LNCaP clone FGC (cell line): ENCODE measurements around the gene TFB1M.
A peak's percentile ranks its signal among the peaks of the same experiment; 100 is the strongest.

ENCODE experiments used
- DNase-seq: peaks from one replicate; pipeline ENCODE4 v3.0.0-alpha.2; 2011; ENCODE audit warnings: low read depth
- H3K4me3 ChIP-seq: 2 replicates; pipeline ENCODE4 v1.5.1; 2011; ENCODE audit warnings: mild to moderate bottlenecking, low read depth, low read length, control low read depth
- TF ChIP-seq, protein P1 (sequence below): IDR thresholded peaks from 2 replicates; pipeline ENCODE4 v1.5.1; 2012; ENCODE audit warnings: mild to moderate bottlenecking; ENCODE audit not compliant: control insufficient read depth, insufficient read depth; ENCODE audit errors: extremely low read depth

The TFB1M gene

DNA sequence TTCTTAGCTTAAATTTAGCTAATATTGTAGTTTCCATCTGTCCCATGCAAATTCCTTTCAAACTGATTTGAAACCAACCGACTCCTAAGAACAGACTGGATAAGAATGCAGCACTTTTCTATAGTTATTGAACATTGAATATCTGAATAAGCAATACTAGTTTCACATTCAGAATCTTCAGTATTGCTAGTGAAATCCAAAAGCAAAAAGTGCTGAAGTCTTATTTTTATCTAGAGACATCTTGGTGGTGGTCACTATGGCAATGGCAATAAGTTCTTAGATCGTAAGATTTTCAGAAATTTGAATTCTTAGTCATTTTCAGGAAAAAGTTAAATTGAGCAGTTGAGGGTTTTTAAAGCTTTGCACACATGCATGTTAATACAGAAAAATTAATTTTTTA lies 2.7 kb downstream of the TFB1M start:
- no peak for DNase-seq
- TF ChIP-seq, protein P1, sequence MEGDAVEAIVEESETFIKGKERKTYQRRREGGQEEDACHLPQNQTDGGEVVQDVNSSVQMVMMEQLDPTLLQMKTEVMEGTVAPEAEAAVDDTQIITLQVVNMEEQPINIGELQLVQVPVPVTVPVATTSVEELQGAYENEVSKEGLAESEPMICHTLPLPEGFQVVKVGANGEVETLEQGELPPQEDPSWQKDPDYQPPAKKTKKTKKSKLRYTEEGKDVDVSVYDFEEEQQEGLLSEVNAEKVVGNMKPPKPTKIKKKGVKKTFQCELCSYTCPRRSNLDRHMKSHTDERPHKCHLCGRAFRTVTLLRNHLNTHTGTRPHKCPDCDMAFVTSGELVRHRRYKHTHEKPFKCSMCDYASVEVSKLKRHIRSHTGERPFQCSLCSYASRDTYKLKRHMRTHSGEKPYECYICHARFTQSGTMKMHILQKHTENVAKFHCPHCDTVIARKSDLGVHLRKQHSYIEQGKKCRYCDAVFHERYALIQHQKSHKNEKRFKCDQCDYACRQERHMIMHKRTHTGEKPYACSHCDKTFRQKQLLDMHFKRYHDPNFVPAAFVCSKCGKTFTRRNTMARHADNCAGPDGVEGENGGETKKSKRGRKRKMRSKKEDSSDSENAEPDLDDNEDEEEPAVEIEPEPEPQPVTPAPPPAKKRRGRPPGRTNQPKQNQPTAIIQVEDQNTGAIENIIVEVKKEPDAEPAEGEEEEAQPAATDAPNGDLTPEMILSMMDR = no peak
- no peak overlapping the region for H3K4me3 ChIP-seq

DNA sequence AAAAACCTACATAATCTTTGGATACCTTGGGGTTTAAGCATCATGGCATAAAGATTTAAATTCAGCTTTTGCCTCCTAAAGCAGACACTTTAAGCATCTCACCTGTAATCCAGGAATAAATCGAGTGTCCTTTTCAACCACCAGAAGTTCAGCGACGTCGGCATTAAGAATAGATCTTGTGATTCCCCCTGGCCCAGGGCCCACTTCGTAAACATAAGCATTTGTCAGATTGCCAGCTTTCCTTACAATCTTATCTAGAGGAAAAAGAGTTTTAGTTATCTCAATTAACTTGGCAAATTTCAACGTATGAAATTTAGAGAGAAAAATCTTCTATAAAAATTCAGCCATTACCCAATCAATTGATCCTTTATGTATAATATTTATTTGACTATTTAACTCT lies 3.2 kb downstream of the TFB1M start:
- H3K4me3 ChIP-seq = no peak overlapping the region
- DNase-seq = peak; percentile 25
- TF ChIP-seq, protein P1 = no peak

DNA sequence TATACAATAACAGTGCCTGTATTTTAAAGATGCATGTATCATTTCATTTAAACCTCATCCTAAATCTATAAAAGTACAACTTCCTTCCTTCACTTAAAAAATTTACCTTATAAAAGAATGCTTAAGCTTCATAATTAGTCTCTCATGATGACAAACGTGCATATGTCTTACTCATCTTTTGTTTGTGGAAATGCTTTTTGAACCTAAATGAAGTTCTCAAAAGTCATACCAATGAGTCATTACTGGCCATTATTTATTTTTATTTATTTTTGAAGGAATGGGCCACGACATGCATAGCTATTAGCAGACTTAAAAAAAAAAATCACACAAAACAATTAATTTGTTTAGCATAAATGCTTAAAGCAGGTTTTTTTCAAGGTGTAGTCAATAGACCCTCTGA lies 3.7 kb downstream of the TFB1M start:
- TF ChIP-seq, protein P1 = no peak
- H3K4me3 ChIP-seq = no peak overlapping the region
- DNase-seq = no peak

DNA sequence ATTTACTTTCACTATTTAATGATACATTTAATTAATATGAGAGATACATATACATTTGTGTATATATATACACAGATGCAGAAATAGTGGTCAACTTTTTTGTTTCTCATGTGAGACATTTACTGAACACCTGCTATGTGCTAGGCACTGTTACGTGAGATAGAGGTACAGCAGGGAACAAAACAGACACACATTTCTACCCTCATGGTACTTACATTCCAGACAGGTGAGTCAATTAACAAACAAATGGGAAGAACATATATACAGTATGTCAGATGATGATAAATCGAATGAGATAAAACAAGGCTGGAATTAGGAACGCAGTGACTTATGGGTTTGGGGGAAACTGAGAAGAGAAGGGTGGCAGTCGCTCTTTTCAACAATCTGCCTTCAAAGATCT lies 5.1 kb downstream of the TFB1M start:
- DNase-seq = no peak
- TF ChIP-seq, protein P1 = no peak
- no peak overlapping the region for H3K4me3 ChIP-seq

DNA sequence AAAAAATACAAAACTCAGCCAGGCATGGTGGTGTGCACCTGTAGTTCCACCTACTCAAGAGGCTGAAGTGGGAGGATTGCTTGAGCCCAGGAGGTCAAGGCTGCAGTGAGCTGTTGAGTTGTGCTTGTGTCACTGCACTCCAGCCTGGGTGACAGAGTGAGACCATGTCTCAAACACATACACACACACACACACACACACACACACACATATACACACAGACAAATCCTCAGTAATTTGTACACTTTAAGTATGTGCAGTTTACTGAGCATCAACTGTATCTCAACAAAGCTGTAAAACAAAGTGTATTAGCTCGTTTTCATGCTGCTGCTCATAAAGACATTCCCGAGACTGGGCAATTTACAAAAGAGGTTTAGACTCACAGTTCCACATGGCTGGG lies 7.3 kb downstream of the TFB1M start:
- DNase-seq = no peak
- TF ChIP-seq, protein P1 = no peak
- H3K4me3 ChIP-seq = no peak overlapping the region

DNA sequence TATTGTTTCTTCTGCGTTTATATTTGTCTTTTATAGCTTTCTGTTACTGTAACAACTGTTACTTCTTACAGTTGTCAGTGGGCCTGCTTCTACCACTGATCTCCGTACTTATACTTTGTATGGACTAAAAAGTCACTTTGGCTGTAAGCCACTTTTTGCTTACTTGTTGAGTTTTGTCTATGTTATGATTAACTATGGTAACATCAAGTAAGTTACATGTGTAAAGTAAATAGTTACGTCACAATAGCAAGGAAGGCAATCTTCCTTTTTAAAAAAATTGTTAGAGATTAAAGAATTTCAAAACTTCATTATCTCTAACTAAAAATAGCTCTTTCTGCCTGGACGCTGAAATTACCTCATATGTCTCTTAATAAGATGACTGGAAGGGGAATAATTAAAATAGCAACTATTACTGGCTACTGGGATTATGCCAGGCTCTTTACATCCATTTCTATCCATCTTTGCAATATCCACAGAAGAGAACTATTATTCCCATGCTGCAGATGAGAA lies 10.9 kb downstream of the TFB1M start:
- TF ChIP-seq, protein P1 = no peak
- H3K4me3 ChIP-seq = no peak overlapping the region
- no peak for DNase-seq

DNA sequence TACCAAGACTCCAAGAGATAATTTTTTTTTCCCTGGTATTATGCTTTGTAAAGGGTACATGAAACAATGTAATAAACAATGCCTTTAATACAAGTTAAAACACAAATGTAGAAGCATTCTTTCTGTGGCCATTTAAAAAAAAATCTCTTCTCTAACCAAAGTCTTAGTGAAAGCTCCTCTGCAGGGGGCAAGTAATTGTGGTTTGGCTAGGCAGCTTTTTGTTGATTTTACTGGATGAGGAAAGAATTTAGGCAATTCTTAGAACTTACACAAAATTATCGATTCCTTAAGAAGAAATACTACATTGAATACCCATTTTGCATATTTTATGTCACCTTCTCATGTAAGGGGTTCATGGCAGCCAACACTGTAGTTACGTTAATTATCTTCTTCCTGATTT lies 12.4 kb downstream of the TFB1M start:
- TF ChIP-seq, protein P1 = no peak
- H3K4me3 ChIP-seq = no peak overlapping the region
- DNase-seq = no peak
